GM12872 (cell line): ENCODE measurements around the gene PIK3R3.

ENCODE experiments used
- CTCF ChIP-seq: IDR thresholded peaks from 3 replicates; pipeline ENCODE4 v1.5.1; 2011; ENCODE audit warnings: low read depth, mild to moderate bottlenecking, low read length, moderate library complexity; ENCODE audit not compliant: insufficient read depth

Gene PIK3R3

GRCh38 chr1:46152016-46152415 is 19.6 kb upstream of the PIK3R3 start:
- no peak for TF ChIP-seq CTCF

GRCh38 chr1:46150085-46150484 is 17.7 kb upstream of the PIK3R3 start:
- no peak for TF ChIP-seq CTCF

GRCh38 chr1:46148318-46148717 is 15.9 kb upstream of the PIK3R3 start:
- TF ChIP-seq CTCF = no peak

GRCh38 chr1:46137916-46138315 is 5.5 kb upstream of the PIK3R3 start:
- no peak for TF ChIP-seq CTCF

GRCh38 chr1:46136711-46137110 is 4.3 kb upstream of the PIK3R3 start:
- no peak for TF ChIP-seq CTCF

- TF ChIP-seq CTCF = no peak
Observed at GRCh38 chr1:46134660-46135331, 2.4 kb upstream of the PIK3R3 start.

- no peak for TF ChIP-seq CTCF
Observed at GRCh38 chr1:46133781-46134350, 1.4 kb upstream of the PIK3R3 start.
